A549 (cell line): ENCODE data around the gene APRT. TPM values are rescaled to one million over a fixed set of nuclear protein-coding genes. Genes with fewer than 3 reads are reported as not detected.

Experiments
- ATAC-seq, 2 experiments: fragments of 200-7000 bp in 1 of 2; fragments of >200 bp in 1 of 2; cut with Nextera tagmentation in 1 of 2; cut with Tn5 transposase in 1 of 2; 3 replicates each; pipeline versions ENCODE4 v1.8.0 to v1.9.1; 2018 to 2020; ENCODE audit warnings: mild to moderate bottlenecking in 1 of 2, moderate library complexity in 1 of 2
- CTCF ChIA-PET: fragments of 300-600 bp; sonication (Branson Sonifier 250); formaldehyde crosslinking; extraction: SDS; loops from one replicate; lab custom pipeline; 2021; ENCODE audit warnings: antibody characterized with exemption, inconsistent platforms; lab: Yijun Ruan, JAX
- POLR2A ChIA-PET: fragments of 350-600 bp; formaldehyde crosslinking; extraction: SDS; loops from one replicate; lab custom pipeline; 2021; ENCODE audit warnings: antibody characterized with exemption, inconsistent platforms; lab: Yijun Ruan, JAX
- DNase-seq, 2 experiments: peaks; one replicate each; pipeline versions ENCODE4 v3.0.0 to v3.0.0-alpha.2; 2011 to 2016; ENCODE audit warnings: low read depth in 1 of 2, low spot score in 1 of 2
- FAIRE-seq: peaks from 2 replicates; lab custom pipeline; 2011; peaks lifted over from hg19 to GRCh38; lab: Jason Lieb, UNC
- H3K27ac ChIP-seq, 2 experiments: fragments of >200 bp; sonication (Bioruptor Twin); formaldehyde crosslinking; 3 replicates each; pipeline ENCODE4 v1.5.1; 2016 to 2017
- H3K4me1 ChIP-seq: fragments of >200 bp; sonication (Bioruptor Twin); formaldehyde crosslinking; 3 replicates; pipeline ENCODE4 v1.6.1; 2016
- H3K4me2 ChIP-seq: fragments of >200 bp; sonication (Bioruptor Twin); formaldehyde crosslinking; 3 replicates; pipeline ENCODE4 v1.6.1; 2016
- H3K4me3 ChIP-seq: fragments of >200 bp; sonication (Bioruptor Twin); formaldehyde crosslinking; 3 replicates; pipeline ENCODE4 v1.5.1; 2016
- H3K9me3 ChIP-seq: fragments of >200 bp; sonication (Bioruptor Twin); formaldehyde crosslinking; 3 replicates; pipeline ENCODE4 v1.6.1; 2016
- CHD2 ChIP-seq: fragments of 150-350 bp; IDR thresholded peaks from 2 replicates; pipeline ENCODE4 v1.6.1; 2014; ENCODE audit warnings: low read length; ENCODE audit not compliant: partially characterized antibody
- EHMT2 ChIP-seq: fragments of 200-600 bp; sonication (generic); IDR thresholded peaks from 2 replicates; pipeline ENCODE4 v1.6.1; 2016; ENCODE audit warnings: antibody characterized with exemption, low read depth, mild to moderate bottlenecking, moderate library complexity
- EP300 ChIP-seq, 2 experiments: fragments of >200 bp; sonication (Bioruptor Twin); formaldehyde crosslinking; IDR thresholded peaks; 2 replicates in 1 of 2; 3 replicates in 1 of 2; pipeline ENCODE4 v1.6.1; 2016 to 2017
- ESRRA ChIP-seq: fragments of 150-350 bp; IDR thresholded peaks from 2 replicates; pipeline ENCODE4 v1.6.1; 2014; ENCODE audit warnings: mild to moderate bottlenecking, low read length, borderline replicate concordance
- FOSB ChIP-seq: fragments of 250-450 bp; sonication (Bioruptor Pico); IDR thresholded peaks from 2 replicates; pipeline ENCODE4 v1.5.0; 2020; ENCODE audit warnings: mild to moderate bottlenecking, moderate library complexity
- HDAC2 ChIP-seq: fragments of 200-600 bp; sonication (generic); IDR thresholded peaks from 2 replicates; pipeline ENCODE4 v1.6.1; 2016
- HMGXB4 ChIP-seq: fragments of 250-450 bp; sonication (Bioruptor Pico); IDR thresholded peaks from 2 replicates; pipeline ENCODE4 v1.5.0; 2021; ENCODE audit warnings: mild to moderate bottlenecking, moderate library complexity, borderline replicate concordance
- JUN ChIP-seq, 2 experiments: fragments of >200 bp; sonication (Bioruptor Twin); formaldehyde crosslinking; IDR thresholded peaks; 2 replicates in 1 of 2; 3 replicates in 1 of 2; pipeline ENCODE4 v1.6.1; 2016 to 2017
- JUNB ChIP-seq: fragments of >200 bp; sonication (Bioruptor Twin); formaldehyde crosslinking; IDR thresholded peaks from 2 replicates; pipeline ENCODE4 v1.6.1; 2016
- NR3C1 ChIP-seq: fragments of >200 bp; sonication (Bioruptor Twin); formaldehyde crosslinking; IDR thresholded peaks from 3 replicates; pipeline ENCODE4 v1.6.1; 2017
- PBX3 ChIP-seq: IDR thresholded peaks from 2 replicates; pipeline ENCODE4 v1.6.1; 2012
- POLR2A ChIP-seq: IDR thresholded peaks from 2 replicates; pipeline ENCODE4 v1.6.1; 2012; ENCODE audit warnings: mild to moderate bottlenecking, low read length
- RARB ChIP-seq: fragments of 250-450 bp; sonication (Bioruptor Pico); IDR thresholded peaks from 2 replicates; pipeline ENCODE4 v1.8.0; 2021; ENCODE audit warnings: mild to moderate bottlenecking, moderate library complexity
- RNF2 ChIP-seq: fragments of 200-600 bp; sonication (generic); IDR thresholded peaks from 2 replicates; pipeline ENCODE4 v1.6.1; 2016; ENCODE audit warnings: low read depth, mild to moderate bottlenecking, antibody characterized with exemption, moderate library complexity, borderline replicate concordance
- TP53 ChIP-seq: fragments of 250-450 bp; sonication (Bioruptor Pico); IDR thresholded peaks from 2 replicates; pipeline ENCODE4 v1.5.0; 2021; ENCODE audit warnings: mild to moderate bottlenecking, moderate library complexity
- WGBS: methylation state at CpG from one replicate; pipeline ENCODE4 v1.1.6; 2017; ENCODE audit errors: missing lambda C conversion rate; 5-methylcytosine and 5-hydroxymethylcytosine counted together
- polyA plus RNA-seq, 4 experiments: library from polyadenylated mRNA; depleted of rRNA in 3 of 4; stranded (reverse); fragments of >200 nt; fragmentation: RNase III in 1 of 4; extraction: RNeasy Plus Mini Kit Qiagen cat#74134 plus additional on column Dnase treatment in 1 of 4; gene quantifications; 2 replicates in 3 of 4; 3 replicates in 1 of 4; pipeline ENCODE4 v1.2.3, GENCODE V29; 2011 to 2017
- TF ChIP-seq, protein P1 (sequence below): fragments of >200 bp; sonication (Bioruptor Twin); formaldehyde crosslinking; IDR thresholded peaks from 3 replicates; pipeline ENCODE4 v1.5.1; 2016
- TF ChIP-seq, protein P2 (sequence below): fragments of >200 bp; sonication (Bioruptor Twin); formaldehyde crosslinking; IDR thresholded peaks from 2 replicates; pipeline ENCODE4 v1.6.1; 2016
- TF ChIP-seq, protein P3 (sequence below): fragments of 250-450 bp; sonication (Bioruptor Pico); IDR thresholded peaks from 2 replicates; pipeline ENCODE4 v1.5.0; 2020; ENCODE audit warnings: low read depth, mild to moderate bottlenecking, moderate library complexity

Gene APRT
- polyA plus RNA-seq, 2 of the 4 experiments (the other 2 are of a cell fraction) = 115 to 258 TPM

DNA sequence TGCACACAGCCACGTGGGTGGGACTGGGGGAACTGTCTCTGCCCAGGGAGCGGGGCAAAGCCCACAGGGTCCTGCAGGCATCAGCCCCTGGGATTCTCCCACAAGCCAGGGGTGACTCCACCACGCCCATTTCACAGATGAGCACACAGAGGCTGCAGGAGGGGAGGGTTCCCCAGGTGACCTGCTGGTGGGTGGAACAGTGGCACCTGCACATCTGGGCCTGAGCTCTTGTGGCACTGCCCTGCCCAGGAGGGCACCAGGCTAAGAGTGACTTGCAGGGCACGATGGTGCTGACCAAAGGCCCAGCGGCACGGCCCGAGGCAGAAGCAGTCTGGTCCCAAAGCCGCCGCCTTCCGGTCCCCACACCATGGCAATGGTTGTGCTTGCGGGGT, 50.6 kb downstream of the APRT start:
- WGBS = 83% methylated on average over 10 of the region's 11 CpGs
- peaks cover 29% of the 10 kb centered on the region for H3K4me1 ChIP-seq
- ChIA-PET CTCF (interaction anchor here (2.4 to 31.8 kb wide), 2 partner anchors 9 to 19 kb away, joined by 6 to 596 read pairs; no protein-coding TSS in a partner anchor), POLR2A (no interaction called here)
- no peak for ATAC-seq
- TF ChIP-seq CHD2 (no peak), RNF2 (no peak), TP53 (CRISPR knock-in tag) (no peak), HMGXB4 (no peak), RARB (CRISPR knock-in tag) (no peak)
- TF ChIP-seq, protein P1, sequence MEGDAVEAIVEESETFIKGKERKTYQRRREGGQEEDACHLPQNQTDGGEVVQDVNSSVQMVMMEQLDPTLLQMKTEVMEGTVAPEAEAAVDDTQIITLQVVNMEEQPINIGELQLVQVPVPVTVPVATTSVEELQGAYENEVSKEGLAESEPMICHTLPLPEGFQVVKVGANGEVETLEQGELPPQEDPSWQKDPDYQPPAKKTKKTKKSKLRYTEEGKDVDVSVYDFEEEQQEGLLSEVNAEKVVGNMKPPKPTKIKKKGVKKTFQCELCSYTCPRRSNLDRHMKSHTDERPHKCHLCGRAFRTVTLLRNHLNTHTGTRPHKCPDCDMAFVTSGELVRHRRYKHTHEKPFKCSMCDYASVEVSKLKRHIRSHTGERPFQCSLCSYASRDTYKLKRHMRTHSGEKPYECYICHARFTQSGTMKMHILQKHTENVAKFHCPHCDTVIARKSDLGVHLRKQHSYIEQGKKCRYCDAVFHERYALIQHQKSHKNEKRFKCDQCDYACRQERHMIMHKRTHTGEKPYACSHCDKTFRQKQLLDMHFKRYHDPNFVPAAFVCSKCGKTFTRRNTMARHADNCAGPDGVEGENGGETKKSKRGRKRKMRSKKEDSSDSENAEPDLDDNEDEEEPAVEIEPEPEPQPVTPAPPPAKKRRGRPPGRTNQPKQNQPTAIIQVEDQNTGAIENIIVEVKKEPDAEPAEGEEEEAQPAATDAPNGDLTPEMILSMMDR = no peak
- no peak overlapping the region for H3K27ac ChIP-seq
- no peak overlapping the region for H3K4me3 ChIP-seq
- no peaks in the 10 kb centered on the region for H3K9me3 ChIP-seq
- no peak for DNase-seq
- no peak overlapping the region for H3K4me2 ChIP-seq
- FAIRE-seq = no peak

DNA sequence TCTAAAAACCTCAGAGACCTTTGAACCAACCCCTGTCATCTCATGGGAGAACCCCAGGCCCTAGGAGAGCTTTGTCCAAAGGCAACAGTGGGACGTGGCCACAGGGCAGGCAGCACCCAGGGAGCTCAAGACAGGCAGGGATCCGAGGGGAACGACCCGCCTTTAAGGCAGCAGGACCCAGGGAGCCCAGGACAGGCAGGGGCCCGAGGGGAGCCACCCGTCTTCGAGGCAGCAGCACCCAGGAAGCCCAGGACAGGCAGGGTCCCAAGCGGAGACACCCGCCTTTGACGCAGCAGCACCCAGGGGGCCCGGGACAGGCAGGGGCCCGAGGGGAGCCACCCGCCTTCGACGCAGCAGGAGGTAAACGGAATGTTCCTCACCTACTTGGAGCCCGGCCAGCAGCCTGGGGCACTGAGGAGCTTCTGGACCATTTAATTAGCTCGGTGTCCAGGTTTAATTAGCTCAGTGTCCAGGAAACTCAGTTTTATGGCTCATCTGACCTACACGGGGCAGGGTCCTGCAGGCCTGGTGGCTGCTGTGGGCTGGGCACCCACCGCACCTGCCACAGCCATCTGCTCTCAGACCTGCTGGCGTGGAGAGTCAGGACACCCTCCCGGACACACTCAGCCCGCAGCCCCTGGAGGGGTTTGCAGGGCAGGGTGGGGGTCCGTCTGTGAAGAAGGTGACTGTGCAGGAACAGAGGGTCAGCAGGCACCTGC, 51.1 kb downstream of the APRT start:
- ATAC-seq = no peak
- H3K9me3 ChIP-seq = no peaks in the 10 kb centered on the region
- no peak overlapping the region for H3K4me2 ChIP-seq
- H3K27ac ChIP-seq = no peak overlapping the region
- POLR2A ChIA-PET = no interaction called here
- no peak overlapping the region for H3K4me3 ChIP-seq
- CTCF ChIA-PET = interaction anchor here (0.7 to 31.8 kb wide), 4 partner anchors 10 to 1233 kb away, joined by 3 to 596 read pairs (median 5); no protein-coding TSS in a partner anchor
- no peak for TF ChIP-seq EP300 (IDR thresholded peaks at IDR 0.05)
- no peak for TF ChIP-seq FOSB (CRISPR knock-in tag)
- TF ChIP-seq HDAC2 = no peak
- TF ChIP-seq EHMT2 = no peak
- TF ChIP-seq, protein P2, sequence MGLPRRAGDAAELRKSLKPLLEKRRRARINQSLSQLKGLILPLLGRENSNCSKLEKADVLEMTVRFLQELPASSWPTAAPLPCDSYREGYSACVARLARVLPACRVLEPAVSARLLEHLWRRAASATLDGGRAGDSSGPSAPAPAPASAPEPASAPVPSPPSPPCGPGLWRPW = no peak
- TF ChIP-seq JUN (IDR thresholded peaks at IDR 0.05) = no peak
- no peak for TF ChIP-seq ESRRA
- TF ChIP-seq PBX3 = no peak
- no peak for TF ChIP-seq POLR2A
- no peak for TF ChIP-seq JUNB
- TF ChIP-seq, all 56 proteins: peak for 0
- peaks cover 24% of the 10 kb centered on the region for H3K4me1 ChIP-seq
- no peak for FAIRE-seq
- WGBS = 90% methylated on average over 13 of the region's 24 CpGs
- no peak for DNase-seq

- no peak for FAIRE-seq
- no peak for DNase-seq
- Histone ChIP-seq H3K4me2 (no peak overlapping the region), H3K9me3 (no peaks in the 10 kb centered on the region), H3K4me3 (no peak overlapping the region), H3K27ac (no peak overlapping the region), H3K4me1 (peaks cover 19% of the 10 kb centered on the region)
- no peak for ATAC-seq
- TF ChIP-seq PBX3 (no peak), NR3C1 (no peak)
- TF ChIP-seq, protein P3, sequence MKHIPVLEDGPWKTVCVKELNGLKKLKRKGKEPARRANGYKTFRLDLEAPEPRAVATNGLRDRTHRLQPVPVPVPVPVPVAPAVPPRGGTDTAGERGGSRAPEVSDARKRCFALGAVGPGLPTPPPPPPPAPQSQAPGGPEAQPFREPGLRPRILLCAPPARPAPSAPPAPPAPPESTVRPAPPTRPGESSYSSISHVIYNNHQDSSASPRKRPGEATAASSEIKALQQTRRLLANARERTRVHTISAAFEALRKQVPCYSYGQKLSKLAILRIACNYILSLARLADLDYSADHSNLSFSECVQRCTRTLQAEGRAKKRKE (CRISPR knock-in tag) = no peak
- 96% methylated on average over 17 of the region's 22 CpGs for WGBS
- POLR2A ChIA-PET = no interaction called here
- CTCF ChIA-PET = interaction anchor here (1.6 to 31.8 kb wide), 4 partner anchors 10 to 40 kb away, joined by 4 to 596 read pairs (median 5); no protein-coding TSS in a partner anchor
Observed at GRCh38 chr16:88759976-88760350, 51.8 kb downstream of the APRT start.
